ENCODE measurements around the gene MUC5AC.
"Not testable (repeated sequence)": the region's sequence is repeated elsewhere in the genome, so short reads cannot be mapped to it uniquely, and the experiment has no call there.

Gene MUC5AC

DNA sequence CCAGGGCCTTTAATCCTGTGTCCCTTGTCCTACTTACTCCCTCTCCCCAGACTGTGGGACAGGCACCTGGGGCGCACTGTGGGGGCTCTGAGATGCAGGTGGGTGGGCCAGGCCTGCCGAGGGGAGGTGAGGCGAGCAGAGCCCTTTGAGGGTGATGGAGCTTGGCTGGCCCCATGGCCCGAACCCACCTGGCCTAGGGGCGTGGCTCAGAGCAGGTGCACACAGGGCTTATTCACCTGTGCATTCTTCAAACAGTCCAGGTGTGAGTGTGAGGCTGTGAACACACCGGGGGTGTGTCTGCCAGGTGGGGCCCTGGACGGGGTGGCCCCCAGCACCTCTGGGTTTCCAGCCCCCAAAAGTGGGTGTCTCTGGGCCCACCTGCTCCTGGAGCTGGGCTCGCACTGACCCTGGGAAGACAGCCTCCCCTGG lies 9.0 kb upstream of the MUC5AC start:
- no peak for DNase-seq

DNA sequence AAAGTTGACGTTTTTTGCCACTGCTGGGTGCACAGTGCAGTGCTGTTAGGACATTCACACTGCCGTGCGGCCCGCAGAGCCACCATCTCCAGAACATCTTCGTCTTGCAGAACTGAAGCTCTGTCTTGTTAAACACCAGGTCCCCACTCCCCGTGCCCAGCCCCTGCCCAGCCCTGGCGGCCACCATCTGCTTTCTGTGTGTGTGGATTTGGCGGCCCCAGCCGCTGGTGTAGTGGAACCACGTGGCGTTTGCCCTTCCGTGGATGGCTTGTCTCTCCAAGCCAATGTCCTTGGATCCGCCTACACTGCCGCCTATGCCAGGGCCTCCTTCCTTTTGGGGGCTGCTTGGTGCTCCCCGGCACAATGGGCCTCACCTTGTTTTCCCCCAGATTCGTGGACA lies 8.2 kb upstream of the MUC5AC start:
- no peak for DNase-seq

DNA sequence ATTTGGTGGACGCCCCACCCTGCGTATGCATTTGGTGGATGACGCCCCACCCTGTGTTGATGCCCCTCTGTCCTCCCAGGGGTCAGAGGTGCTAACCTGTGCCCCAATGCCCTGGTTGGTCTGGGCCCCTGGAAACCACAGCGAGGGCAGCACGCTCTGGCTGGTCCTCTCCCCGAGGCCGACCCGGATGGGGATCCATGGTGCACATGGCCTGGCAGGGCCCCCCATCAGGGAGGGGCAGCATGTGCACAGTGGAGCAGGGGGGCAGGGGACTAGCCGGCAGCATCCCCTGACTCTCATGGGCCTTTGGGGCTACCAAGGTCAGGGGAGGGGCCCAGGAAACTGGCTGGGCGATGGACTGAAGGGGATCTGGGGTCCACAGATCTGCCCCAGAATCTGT lies 7.6 kb upstream of the MUC5AC start:
- DNase-seq: no peak

DNA sequence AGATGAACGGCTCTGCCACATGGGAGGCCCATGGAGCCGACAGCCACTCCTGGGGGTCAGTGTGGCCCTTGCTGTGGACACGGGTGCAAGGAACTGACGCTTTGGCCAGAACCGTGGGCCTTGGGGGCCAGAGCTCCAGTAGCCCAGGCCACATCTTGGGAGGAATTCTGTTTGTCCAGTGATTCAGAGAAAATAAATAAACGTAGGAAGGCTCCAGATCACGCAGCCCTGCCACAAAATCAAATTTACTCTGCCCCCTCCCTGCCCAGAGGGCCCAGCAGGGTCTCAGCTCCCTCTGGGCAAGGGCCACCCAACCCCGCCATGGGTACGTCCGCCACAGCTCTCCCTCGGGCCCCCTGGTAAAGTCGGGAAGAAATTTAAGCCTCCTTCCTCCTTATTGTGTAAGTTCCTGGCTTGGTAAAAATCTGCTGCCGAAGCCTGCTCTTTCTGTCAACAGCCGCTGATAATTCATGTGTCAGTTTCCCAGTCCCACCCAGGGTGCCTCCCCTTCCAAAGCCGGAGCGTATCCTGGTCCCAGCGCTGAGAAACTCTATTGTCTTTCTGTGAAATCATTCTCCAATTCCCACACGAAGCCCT lies 6.9 kb upstream of the MUC5AC start:
- DNase-seq: no peak

DNA sequence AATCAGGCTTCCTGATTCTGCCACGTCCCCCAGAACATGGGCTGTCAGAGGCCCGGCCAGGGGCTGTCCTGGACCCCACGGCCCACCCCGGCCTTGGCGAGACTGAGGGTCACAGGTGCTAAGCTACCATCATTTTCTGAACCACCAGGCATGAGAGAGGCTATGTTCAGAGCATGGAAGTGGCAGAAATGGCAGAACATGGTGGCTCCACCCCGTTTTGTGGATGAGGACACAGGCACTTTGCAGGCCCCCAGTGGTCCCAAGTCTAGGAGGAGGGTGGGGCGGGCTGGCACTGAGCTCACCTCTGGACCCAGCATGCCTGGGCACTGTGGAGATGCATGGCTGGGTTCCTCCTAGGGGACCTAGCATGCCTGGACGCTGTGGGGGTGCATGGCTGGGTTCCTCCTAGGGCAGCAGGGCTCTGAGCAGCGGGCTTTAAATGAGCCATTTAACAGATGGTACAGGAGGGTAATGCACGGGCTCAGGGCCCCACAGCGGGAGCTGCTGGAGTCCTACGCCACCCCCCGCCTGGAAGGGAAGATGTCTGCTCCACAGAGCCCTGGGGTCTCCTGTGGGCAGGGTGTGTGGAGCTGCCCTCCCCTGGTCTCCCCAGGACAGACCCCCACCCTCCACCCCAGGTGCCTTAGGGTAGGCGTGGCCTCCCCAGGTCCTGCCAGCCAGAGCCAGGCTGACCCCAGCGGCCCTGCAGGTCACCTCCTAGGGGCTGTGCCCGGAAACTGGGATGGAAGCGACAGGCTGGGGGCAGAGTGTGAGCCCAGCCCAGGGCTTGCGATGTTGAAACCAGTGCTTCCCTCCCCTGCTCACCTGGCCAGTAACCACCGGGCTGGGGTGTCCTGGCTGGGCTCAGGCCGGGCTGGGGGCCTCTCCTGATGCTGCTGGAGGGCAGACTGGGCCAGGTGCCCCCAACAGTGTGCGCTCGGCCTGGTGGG lies 6.1 kb upstream of the MUC5AC start:
- DNase-seq: no peak

DNA sequence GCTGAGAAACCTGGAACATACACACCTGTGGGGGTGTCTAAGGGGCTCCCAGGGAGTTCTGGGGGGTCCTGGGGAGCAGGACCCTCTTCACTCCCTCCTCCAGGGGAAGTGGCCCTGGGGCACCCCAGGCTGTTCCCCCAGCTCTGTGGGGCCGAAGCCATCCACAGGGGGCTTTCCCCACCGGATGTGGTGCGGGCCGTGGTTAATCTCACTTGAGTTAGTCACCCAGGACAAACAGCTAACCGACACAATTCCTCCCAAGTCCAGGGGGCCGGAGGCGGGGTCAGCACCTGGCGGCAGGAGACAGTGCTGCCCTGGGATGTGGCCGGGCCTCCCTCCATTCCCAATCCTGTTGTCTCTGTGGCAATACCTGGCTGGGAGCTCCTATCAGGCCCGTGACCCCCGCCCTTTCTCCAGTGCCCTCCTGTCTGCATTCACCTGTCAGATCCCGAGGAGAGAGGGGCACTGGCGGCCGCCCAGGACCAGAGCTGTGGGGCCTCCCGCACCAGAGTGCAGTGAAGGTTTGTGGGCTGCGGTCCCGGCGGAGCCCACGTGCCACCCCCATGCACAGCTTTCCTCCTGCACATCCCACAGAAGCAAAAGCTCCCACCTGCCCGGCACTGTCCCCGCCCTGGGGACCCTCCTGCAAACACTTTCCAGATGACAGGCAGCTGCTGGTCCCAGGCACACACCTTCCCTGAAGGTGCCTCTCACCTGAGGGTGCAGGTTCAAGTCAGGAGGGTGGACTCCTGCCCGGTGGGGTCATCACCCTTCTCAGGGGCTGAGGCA lies 5.2 kb upstream of the MUC5AC start:
- DNase-seq: peak; percentile 2

DNA sequence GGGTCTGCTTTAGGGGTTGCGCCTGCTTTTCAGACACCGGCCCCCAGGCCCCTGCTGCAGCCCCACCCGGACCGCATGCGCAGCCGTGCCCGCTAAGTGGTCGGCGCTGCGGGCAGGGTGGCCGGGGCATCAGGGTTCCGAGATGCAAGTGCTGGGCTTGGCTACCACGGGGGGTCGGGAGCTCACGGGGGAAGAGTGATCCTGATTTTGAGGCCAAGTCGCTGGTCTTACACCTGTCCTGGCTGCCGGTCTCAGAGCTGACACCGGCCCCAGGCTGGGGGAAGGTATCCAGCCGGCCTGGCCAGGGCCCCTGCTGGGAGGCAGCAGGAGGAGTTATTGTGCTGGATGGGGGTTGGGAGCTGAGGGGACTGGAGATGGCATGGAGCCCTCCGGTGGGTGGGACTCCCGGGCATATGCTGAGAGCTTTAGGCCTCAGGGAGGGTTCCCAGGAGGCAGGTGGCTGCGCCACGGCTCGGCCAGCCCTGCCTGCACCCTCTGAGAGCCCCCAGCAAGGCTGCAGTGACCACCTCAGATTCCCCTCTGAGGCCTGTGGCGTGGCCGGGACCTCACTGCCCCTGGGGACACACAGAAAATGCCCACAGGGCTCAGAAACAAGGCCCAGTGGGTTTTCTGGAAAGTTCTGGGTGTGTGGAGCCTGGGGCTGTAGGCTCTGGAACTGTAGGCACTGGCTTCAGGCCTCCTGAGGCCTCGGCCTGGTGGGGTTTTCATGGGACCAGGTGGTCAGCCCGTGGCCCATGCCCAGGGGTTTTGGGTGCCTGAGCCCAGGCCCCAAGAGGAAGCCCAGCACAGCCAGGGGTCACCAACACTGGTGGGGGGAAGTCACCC lies 4.4 kb upstream of the MUC5AC start:
- DNase-seq: no peak

DNA sequence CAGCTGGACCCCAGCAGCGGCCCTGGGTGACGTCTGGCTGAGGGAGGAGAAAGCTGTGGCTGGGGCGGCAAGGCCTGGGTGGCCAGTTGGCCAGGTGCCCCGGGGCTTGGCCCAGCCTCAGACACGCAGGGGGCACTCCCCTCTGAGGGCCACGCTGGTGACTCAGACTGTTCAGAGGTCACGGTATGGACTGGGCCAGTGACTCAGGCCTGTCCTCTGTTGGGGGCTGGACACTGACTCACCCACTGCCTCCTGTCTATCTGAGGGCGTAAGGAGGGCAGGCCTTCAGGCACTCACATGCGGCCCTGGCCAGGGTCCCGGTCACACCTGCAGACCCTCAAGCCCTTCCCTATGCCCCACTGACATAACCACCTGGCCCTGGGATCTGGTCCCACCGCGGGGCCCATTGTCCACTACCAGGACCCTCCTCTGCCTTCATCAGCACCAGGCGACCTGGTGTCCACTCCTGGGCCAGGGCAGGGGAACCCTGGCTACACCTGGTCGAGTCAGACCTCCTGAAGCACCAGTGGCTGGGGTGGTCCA lies 3.7 kb upstream of the MUC5AC start:
- DNase-seq: no peak

DNA sequence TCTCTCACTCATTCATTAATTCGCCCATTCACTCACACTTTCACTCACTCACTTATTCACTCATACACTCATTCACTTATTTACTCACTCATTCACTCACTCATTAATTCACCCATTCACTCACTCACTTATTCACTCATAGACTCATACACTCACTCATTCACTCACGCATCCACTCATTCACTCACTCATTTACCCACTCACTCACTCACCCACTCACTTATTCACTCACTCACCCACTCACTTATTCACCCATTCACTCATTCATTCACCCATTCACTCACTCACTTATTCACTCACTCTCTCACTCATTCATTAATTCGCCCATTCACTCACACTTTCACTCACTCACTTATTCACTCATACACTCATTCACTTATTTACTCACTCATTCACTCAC lies 3.1 kb upstream of the MUC5AC start:
- not testable (repeated sequence) for DNase-seq

DNA sequence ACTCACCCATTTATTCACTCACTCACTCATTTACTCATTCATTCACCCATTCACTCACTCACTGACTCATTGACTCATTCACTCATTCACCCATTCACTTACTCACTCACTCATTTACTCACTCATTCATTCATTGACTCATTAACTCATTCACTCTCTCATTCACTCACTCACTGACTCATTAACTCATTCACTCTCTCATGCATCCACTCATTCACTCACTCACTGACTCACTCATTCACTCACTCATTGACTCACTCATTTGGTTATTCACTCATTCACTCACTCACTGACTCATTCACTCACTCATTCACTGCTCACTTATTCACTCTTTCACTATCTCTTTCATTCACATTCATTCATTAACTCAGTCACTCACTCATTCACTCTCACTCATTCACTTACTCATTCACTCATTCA lies 2.5 kb upstream of the MUC5AC start:
- no peak for DNase-seq

DNA sequence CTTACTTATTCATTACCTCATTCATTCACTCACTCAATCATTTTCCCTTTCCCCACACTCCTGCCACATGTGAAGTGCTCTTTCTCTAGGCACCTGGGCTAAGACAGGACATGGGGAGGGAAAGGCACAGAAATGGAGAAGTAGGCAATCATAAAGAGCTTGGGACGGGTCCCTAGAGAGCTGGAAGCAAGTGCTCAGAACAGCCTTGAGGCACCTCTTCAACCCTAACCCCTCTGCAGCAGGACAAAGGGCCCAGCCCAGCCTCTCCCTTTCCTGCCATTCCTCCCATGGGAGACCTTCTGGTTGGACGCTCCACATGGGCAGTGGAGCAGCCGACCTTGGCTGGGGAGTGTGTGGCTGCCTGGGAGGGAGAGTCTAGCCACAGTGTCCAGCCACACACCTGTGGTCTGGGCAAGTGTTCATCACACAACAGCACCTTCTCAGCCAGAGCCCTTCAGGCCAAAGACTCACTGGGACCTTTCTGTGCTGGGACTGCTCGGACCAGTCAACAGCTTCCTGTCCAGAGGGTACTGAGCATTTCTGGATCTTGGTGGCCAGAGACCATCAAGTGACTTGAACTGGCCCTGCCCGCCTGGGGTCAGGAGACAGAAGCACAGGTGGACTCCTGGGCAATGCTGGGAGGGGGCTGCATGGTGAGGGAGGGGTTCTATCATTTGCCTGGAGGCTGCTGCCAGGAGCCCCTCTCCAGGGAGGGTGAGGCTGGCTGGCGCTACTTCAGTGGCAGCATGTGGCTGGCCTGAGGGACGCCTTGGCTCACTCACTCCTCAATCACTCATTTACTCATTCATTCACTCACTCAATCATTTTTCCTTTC lies 1.0 kb upstream of the MUC5AC start:
- no peak for DNase-seq

DNA sequence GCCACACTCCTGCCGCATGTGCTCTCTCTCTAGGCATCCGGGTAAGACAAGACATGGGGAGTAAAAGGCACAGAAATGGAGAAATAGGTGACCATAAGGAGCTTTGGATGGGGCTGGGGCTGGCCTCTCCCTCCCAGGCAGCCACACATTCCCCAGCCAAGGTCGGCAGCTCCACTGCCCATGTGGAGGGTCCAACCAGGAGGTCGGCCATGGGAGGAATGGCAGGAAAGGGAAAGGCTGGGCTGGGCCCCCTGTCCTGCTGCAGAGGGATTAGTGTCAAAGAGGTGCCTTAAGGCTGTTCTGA lies 460 bp upstream of the MUC5AC start:
- DNase-seq: no peak

DNA sequence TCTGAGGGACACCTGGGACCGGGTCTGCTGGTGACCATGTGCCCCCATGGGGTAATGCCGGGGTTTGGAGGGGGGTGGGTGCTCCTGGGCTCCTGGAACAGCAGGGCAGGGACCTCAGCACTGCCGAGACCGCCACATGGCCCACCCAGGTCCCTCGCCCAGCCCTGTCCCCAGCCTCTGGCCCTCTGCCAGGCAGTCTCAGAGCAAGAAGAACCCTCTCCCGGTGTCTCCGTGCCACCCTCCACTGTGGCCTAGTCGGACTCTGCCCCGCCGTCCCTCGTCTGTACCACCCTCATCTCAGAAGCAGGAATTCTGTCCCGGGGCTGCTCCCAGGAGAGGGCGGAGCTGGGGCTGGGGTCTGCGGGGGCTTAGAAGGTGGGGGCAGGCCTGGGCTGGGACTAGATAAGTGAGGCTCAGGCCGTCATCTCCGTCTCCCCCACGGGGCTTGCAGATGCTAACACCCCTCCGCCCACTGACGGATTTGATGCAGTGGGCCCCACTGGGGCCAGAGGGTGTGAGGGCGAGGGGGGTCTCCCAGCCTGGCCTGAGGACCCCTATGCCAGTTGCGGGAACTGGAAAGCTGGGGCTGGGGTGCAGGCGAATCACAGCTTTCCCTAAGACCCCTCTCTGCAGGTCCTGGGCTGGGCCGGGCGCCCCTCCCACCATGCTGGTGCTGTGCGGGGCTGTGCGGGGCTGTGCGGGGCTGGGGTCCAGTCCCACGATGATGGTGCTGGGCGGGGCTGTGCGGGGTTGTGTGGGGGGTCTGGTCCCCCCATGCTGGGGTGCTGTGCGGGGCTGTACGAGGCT lies 1.1 kb downstream of the MUC5AC start:
- no peak for DNase-seq

DNA sequence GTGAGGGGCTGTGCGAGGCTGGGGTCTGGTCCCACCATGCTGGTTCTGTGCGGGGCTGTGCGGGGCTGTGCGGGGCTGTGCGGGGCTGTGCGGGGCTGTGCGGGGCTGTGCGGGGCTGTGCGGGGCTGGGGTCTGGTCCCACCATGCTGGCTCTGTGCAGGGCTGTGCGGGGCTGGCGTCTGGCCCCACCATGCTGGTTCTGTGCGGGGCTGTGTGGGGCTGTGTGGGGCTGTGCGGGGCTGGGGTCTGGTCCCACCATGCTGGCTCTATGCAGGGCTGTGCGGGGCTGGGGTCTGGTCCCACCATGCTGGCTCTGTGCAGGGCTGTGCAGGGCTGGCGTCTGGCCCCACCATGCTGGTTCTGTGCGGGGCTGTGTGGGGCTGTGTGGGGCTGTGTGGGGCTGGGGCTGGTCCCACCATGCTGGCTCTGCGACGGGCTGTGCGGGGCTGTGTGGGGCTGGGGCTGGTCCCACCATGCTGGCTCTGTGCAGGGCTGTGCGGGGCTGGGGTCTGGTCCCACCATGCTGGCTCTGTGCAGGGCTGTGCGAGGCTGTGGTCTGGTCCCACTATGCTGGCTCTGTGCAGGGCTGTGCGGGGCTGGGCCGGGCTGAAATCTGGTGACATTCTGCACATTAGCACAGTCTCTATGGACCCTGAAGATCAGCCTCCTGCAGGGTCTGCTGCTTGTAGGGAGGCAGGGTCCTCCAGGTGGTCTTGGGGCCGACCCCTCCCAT lies 1.9 kb downstream of the MUC5AC start:
- DNase-seq: not testable (repeated sequence)

DNA sequence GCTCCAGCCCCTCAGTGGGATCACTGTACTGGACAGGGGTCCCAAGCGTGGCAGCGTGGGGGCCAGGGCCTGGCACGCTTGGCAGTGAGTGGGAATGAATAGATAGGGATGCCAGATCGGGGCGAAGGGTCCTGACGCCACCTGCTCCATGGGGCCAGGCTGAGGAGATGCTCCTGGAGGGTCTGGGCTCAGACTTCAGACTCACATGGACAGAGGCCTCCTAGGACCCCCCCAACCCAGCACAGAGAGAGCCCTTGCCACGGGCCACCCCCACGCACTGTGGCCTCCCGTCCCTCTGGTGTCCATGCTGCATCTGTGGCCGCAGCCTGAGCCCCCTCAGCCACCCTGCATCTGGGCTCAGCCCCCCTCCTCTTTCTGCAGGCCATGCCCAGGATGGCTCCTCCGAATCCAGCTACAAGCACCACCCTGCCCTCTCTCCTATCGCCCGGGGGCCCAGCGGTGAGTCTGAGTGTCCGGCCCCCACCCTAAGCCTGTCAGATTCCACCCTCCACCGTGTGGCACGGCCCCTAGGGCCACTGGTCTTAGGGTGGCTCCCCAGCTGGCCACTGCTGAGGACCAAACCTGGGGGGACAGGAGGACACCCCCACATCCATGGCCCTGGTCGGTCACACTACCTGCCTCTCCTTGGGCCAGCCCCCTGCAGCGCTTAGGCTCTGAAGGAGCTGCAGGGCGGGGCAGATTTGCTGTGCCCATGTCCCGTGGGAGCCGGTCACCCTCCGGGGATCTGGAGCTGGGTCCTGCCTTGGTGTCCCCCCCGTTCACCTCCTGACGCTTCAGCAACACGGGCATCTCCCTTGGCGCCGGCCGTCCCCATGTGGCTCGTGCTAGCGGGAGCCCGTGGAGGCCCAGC lies 2.7 kb downstream of the MUC5AC start:
- no peak for DNase-seq

DNA sequence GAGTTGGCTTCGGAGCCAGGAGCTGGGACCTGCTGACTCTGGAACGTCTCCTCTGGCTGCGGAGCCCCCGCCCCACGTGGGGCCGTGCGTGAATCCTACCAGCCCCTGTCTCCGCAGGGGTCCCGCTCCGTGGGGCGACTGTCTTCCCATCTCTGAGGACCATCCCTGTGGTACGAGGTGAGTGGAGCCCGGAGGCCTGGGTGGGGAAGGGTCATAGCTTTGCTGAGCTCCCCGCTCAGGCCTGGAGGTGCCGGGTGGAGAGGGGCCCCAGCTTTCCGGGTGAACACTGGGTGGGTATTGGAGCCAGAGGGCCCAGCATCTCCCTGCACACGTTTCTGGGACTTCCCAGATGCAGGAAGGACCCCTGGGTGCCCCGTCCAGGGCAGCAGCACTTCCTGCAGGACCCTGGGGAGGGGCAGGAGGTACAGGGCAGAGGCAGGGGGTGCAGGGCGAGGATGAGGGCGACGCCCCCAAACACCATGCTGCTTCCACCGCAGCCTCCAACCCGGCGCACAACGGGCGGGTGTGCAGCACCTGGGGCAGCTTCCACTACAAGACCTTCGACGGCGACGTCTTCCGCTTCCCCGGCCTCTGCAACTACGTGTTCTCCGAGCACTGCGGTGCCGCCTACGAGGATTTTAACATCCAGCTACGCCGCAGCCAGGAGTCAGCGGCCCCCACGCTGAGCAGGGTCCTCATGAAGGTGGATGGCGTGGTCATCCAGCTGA lies 3.8 kb downstream of the MUC5AC start:
- no peak for DNase-seq

DNA sequence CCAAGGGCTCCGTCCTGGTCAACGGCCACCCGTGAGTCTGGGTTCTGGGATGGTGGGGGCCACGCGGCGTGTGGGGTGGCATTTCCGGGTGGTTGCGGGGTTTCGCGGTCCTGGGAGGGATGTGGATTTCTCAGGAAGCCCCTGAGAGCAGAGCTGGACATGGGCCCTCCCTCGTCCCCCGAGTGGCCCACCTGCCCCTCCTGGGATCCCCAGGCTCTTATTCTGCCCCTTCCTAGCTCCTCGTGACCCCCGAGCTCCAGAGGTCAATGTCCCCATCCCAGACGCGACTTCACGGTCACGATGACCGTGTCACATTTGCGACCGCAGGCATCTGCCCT lies 4.4 kb downstream of the MUC5AC start:
- DNase-seq: no peak
